Chondrocyte (in vitro differentiated cells): ENCODE results near the gene SEC16A. TPM values are rescaled to one million over a fixed set of nuclear protein-coding genes. Genes with fewer than 3 reads are reported as not detected.

Experiments
- DNase-seq: peaks from one replicate; pipeline ENCODE4 v3.0.0; 2021; ENCODE audit warnings: mixed read lengths, low spot score
- H3K27ac Mint-ChIP-seq: one replicate; pipeline ENCODE4 v1.8.0; 2021; ENCODE audit warnings: mild to moderate bottlenecking, moderate library complexity, mixed read lengths; ENCODE audit not compliant: unreplicated experiment
- H3K27me3 Mint-ChIP-seq: 2 replicates; pipeline ENCODE4 v1.8.0; 2021; ENCODE audit warnings: low read depth, mixed read lengths
- H3K36me3 Mint-ChIP-seq: 2 replicates; pipeline ENCODE4 v1.8.0; 2021; ENCODE audit warnings: low read depth, mixed read lengths
- H3K4me1 Mint-ChIP-seq: 2 replicates; pipeline ENCODE4 v1.8.0; 2021; ENCODE audit warnings: low read depth, mild to moderate bottlenecking, mixed read lengths
- H3K4me3 Mint-ChIP-seq: one replicate; pipeline ENCODE4 v1.8.0; 2021; ENCODE audit warnings: mild to moderate bottlenecking, moderate library complexity, mixed read lengths; ENCODE audit not compliant: unreplicated experiment
- H3K9me3 Mint-ChIP-seq: 2 replicates; pipeline ENCODE4 v1.8.0; 2021; ENCODE audit warnings: low read depth, mixed read lengths
- CTCF ChIP-seq: fragments of 200-600 bp; sonication (generic); IDR thresholded peaks from 2 replicates; pipeline ENCODE4 v1.5.0; 2021; ENCODE audit warnings: antibody characterized with exemption, mild to moderate bottlenecking, moderate library complexity
- long read RNA-seq: library from polyadenylated mRNA; stranded (forward); transcript quantifications from one replicate; pipeline ENCODE4 v2.0.0, GENCODE V29; 2021
- total RNA-seq: library from RNA; stranded (reverse); gene quantifications from 3 replicates; pipeline ENCODE4 v1.2.1, GENCODE V29; 2021

The SEC16A gene
- 91.7 to 95.7 TPM (median 93.4 TPM) in 3 replicates for total RNA-seq
- long read RNA-seq, full-length matches to known transcripts = 9 of 81 reads
- long read RNA-seq, partial matches to known transcripts = 33 of 81 reads
- long read RNA-seq, other reads (novel, unspliced or antisense) = 39 of 81 reads

- Mint-ChIP-seq H3K9me3 (no peaks in the 10 kb centered on the region), H3K4me3 (peak within 1 kb of the TSS; percentile 95), H3K36me3 (no peaks in the 10 kb centered on the region), H3K27me3 (no peaks in the 10 kb centered on the region), H3K27ac (peak within 1 kb of the TSS; percentile 100), H3K4me1 (peaks cover 28% of the 10 kb centered on the region)
- TF ChIP-seq CTCF = no peak
- DNase-seq = peak; percentile 100
Observed at GRCh38 chr9:136482793-136483588, at the start of gene SEC16A. SEC16A (minus strand) TSS chr9:136483040; CDS start chr9:136477615, 5,425 bp downstream.

- no peaks in the 10 kb centered on the region for H3K27me3 Mint-ChIP-seq
- H3K36me3 Mint-ChIP-seq = peaks cover 2% of the 10 kb centered on the region
- TF ChIP-seq CTCF = no peak
- DNase-seq = no peak
- H3K4me1 Mint-ChIP-seq = peaks cover 7% of the 10 kb centered on the region
- no peak overlapping the region for H3K27ac Mint-ChIP-seq
- H3K4me3 Mint-ChIP-seq = no peak overlapping the region
- no peaks in the 10 kb centered on the region for H3K9me3 Mint-ChIP-seq
Observed at GRCh38 chr9:136531904-136532798, 49.3 kb upstream of the SEC16A start.

- H3K9me3 Mint-ChIP-seq = no peaks in the 10 kb centered on the region
- H3K36me3 Mint-ChIP-seq = peaks cover 2% of the 10 kb centered on the region
- no peak overlapping the region for H3K4me3 Mint-ChIP-seq
- H3K27me3 Mint-ChIP-seq = no peaks in the 10 kb centered on the region
- no peak for TF ChIP-seq CTCF
- H3K4me1 Mint-ChIP-seq = peaks cover 10% of the 10 kb centered on the region
- no peak overlapping the region for H3K27ac Mint-ChIP-seq
- DNase-seq = no peak
Observed at GRCh38 chr9:136531186-136531903, 48.5 kb upstream of the SEC16A start.

GRCh38 chr9:136530461-136531089, 47.7 kb upstream of the SEC16A start:
- no peak for DNase-seq
- H3K27me3 Mint-ChIP-seq = no peaks in the 10 kb centered on the region
- no peak for TF ChIP-seq CTCF
- H3K9me3 Mint-ChIP-seq = no peaks in the 10 kb centered on the region
- H3K27ac Mint-ChIP-seq = no peak overlapping the region
- no peak overlapping the region for H3K4me3 Mint-ChIP-seq
- peaks cover 18% of the 10 kb centered on the region for H3K4me1 Mint-ChIP-seq
- H3K36me3 Mint-ChIP-seq = peaks cover 2% of the 10 kb centered on the region
